HepG2 (cell line): ENCODE data around the gene JMJD8. TPM values are rescaled to one million over a fixed set of nuclear protein-coding genes. Genes with fewer than 3 reads are reported as not detected.

Experiments used
- ADNP ChIP-seq: sonication (generic); formaldehyde crosslinking; IDR thresholded peaks from 2 replicates; pipeline ENCODE4 v1.4.0; 2020; ENCODE audit warnings: missing genetic modification reagents
- ARID2 ChIP-seq: sonication (generic); formaldehyde crosslinking; IDR thresholded peaks from 2 replicates; pipeline ENCODE4 v1.8.1; 2022; ENCODE audit warnings: mild to moderate bottlenecking, missing genetic modification reagents, borderline replicate concordance
- CENPT ChIP-seq: sonication (generic); formaldehyde crosslinking; IDR thresholded peaks from 2 replicates; pipeline ENCODE4 v1.8.0; 2022; ENCODE audit warnings: low read depth, mild to moderate bottlenecking, moderate library complexity, missing genetic modification reagents
- CENPX ChIP-seq: sonication (generic); formaldehyde crosslinking; IDR thresholded peaks from 2 replicates; pipeline ENCODE4 v1.9.0; 2021; ENCODE audit warnings: mild to moderate bottlenecking, missing genetic modification reagents, moderate library complexity
- ELF4 ChIP-seq: sonication (generic); formaldehyde crosslinking; IDR thresholded peaks from 2 replicates; pipeline ENCODE4 v1.5.0; 2020; ENCODE audit warnings: missing genetic modification reagents, mild to moderate bottlenecking, moderate library complexity, borderline replicate concordance
- HNF4G ChIP-seq, 2 experiments: sonication (generic) in 1 of 2; formaldehyde crosslinking in 1 of 2; IDR thresholded peaks; 2 replicates each; pipeline versions ENCODE4 v1.4.0 to v1.6.1; 2011 to 2020; ENCODE audit warnings: borderline replicate concordance in 2 of 2, low read depth in 2 of 2, mild to moderate bottlenecking in 2 of 2, low read length in 1 of 2, missing genetic modification reagents in 1 of 2, moderate library complexity in 1 of 2
- HNRNPH1 ChIP-seq: fragments of 200-400 bp; formaldehyde crosslinking; optimal IDR thresholded peaks from 2 replicates; pipeline ENCODE3; 2017; ENCODE audit warnings: mild to moderate bottlenecking, low read depth, low read length
- KLF13 ChIP-seq: sonication (generic); formaldehyde crosslinking; IDR thresholded peaks from 2 replicates; pipeline ENCODE4 v1.4.0; 2020; ENCODE audit warnings: mild to moderate bottlenecking, missing genetic modification reagents
- MATR3 ChIP-seq: sonication (generic); formaldehyde crosslinking; IDR thresholded peaks from 2 replicates; pipeline ENCODE4 v1.4.0; 2020; ENCODE audit warnings: missing genetic modification reagents
- MED8 ChIP-seq: sonication (generic); formaldehyde crosslinking; IDR thresholded peaks from 2 replicates; pipeline ENCODE4 v1.8.1; 2023; ENCODE audit warnings: mild to moderate bottlenecking, missing genetic modification reagents; ENCODE audit not compliant: insufficient replicate concordance
- POGZ ChIP-seq: sonication (generic); formaldehyde crosslinking; IDR thresholded peaks from 2 replicates; pipeline ENCODE4 v1.4.0; 2020; ENCODE audit warnings: mild to moderate bottlenecking, missing genetic modification reagents
- RXRB ChIP-seq: IDR thresholded peaks from 2 replicates; pipeline ENCODE4 v1.6.1; 2016; ENCODE audit warnings: borderline replicate concordance, missing genetic modification reagents, missing compliant biosample characterization
- ZFX ChIP-seq: sonication (generic); formaldehyde crosslinking; IDR thresholded peaks from 2 replicates; pipeline ENCODE4 v1.4.0; 2020; ENCODE audit warnings: mild to moderate bottlenecking, low read depth, missing genetic modification reagents, moderate library complexity
- ZKSCAN1 ChIP-seq: fragments of 150-350 bp; IDR thresholded peaks from 2 replicates; pipeline ENCODE4 v1.6.1; 2014; ENCODE audit warnings: low read length
- ZNF251 ChIP-seq: sonication (generic); formaldehyde crosslinking; IDR thresholded peaks from 2 replicates; pipeline ENCODE4 v1.9.0; 2021; ENCODE audit warnings: mild to moderate bottlenecking, missing genetic modification reagents
- ZNF430 ChIP-seq: sonication (generic); formaldehyde crosslinking; IDR thresholded peaks from 2 replicates; pipeline ENCODE4 v1.9.0; 2021; ENCODE audit warnings: mild to moderate bottlenecking, missing genetic modification reagents
- ZNF44 ChIP-seq: sonication (generic); formaldehyde crosslinking; IDR thresholded peaks from 2 replicates; pipeline ENCODE4 v1.5.1; 2020; ENCODE audit warnings: mild to moderate bottlenecking, missing genetic modification reagents
- ZNF460 ChIP-seq: sonication (generic); formaldehyde crosslinking; IDR thresholded peaks from 2 replicates; pipeline ENCODE4 v1.5.1; 2020; ENCODE audit warnings: missing genetic modification reagents, mild to moderate bottlenecking, borderline replicate concordance
- ZNF768 ChIP-seq: sonication (generic); formaldehyde crosslinking; IDR thresholded peaks from 2 replicates; pipeline ENCODE4 v1.4.0; 2020; ENCODE audit warnings: missing genetic modification reagents
- ZNF780A ChIP-seq: sonication (generic); formaldehyde crosslinking; IDR thresholded peaks from 2 replicates; pipeline ENCODE4 v1.8.0; 2022; ENCODE audit warnings: mild to moderate bottlenecking, missing genetic modification reagents, moderate library complexity
- polyA plus RNA-seq, 8 experiments: library from polyadenylated mRNA; depleted of rRNA in 3 of 8; stranded (reverse) in 7 of 8; unstranded in 1 of 8; fragments of >200 nt; fragmentation: Illumina TruSeq in 4 of 8; extraction: Trizol in 4 of 8; gene quantifications; 2 replicates each; pipeline versions ENCODE4 v1.2.1 to v1.2.3, GENCODE V29; 2011 to 2016; ENCODE audit warnings: low read depth in 4 of 8, missing spikeins in 1 of 8, mixed read lengths in 1 of 8; ENCODE audit not compliant: insufficient read depth in 1 of 8
- total RNA-seq, 5 experiments: library from RNA; depleted of rRNA; stranded (reverse); fragments of >200 nt; fragmentation: Illumina TruSeq; extraction: Trizol; gene quantifications; 2 replicates each; pipeline ENCODE4 v1.2.3, GENCODE V29; 2016; ENCODE audit warnings: low read depth in 1 of 5
- TF ChIP-seq, protein P1 (sequence below): sonication (generic); formaldehyde crosslinking; conservative IDR thresholded peaks from 2 replicates; pipeline ENCODE4 v1.4.0; 2020; ENCODE audit warnings: missing genetic modification reagents
- TF ChIP-seq, protein P2 (sequence below): sonication (generic); formaldehyde crosslinking; IDR thresholded peaks from 2 replicates; pipeline ENCODE4 v1.4.0; 2020; ENCODE audit warnings: low read depth, mild to moderate bottlenecking, missing genetic modification reagents
- TF ChIP-seq, protein P3 (sequence below): sonication (generic); formaldehyde crosslinking; IDR thresholded peaks from 2 replicates; pipeline ENCODE4 v1.8.0; 2022; ENCODE audit warnings: mild to moderate bottlenecking, missing genetic modification reagents
- TF ChIP-seq, protein P4 (sequence below): sonication (generic); formaldehyde crosslinking; IDR thresholded peaks from 2 replicates; pipeline ENCODE4 v1.9.0; 2021; ENCODE audit warnings: missing genetic modification reagents, mild to moderate bottlenecking, borderline replicate concordance

Gene JMJD8
- total and polyA plus RNA-seq, 2 of the 13 experiments (the other 11 are each of a cell fraction or from before 2014, with no cell fraction given), result 2.6 to 11.8 TPM

DNA sequence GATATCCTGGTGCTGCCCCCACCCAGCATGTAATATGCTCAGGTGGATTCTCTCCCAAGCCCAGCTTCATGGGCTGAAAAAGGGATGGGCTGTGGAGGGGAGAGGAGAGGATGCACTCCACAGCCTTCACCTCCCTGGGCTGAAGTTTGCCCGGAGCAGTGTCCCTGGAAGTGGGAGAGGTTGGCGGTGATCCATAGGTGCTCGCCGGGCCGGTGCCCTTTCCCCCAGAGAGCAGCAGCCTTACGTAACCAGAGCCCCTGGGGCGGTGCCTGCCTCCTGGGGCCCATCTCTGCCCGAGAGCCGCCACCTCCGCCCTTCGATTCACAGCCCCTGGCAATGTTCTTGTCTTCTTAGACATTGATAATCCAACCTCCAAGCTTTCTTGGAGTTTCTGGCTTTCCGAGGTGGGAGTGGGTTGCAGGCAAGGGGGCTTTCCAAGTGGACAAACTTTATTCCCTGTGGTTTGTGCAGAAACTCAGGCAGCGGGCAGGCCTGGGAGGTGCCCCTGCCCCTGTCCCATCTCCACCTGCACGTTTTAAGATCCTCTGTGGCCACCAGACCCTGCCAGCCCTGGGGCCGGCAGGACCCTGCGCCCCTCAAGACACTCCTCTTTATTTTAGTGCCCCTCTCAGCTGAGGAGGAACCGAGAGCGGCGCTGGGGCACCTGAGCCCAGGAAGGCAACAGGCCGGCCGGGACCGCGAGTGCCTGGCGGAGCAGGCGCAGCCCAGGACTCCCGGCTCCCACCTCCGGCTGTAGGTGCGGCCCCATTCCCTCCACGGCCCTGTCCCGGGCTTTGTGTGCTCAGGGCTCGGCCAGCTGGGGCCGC, 38.1 kb downstream of the JMJD8 start (continued):
- no peak for TF ChIP-seq ZKSCAN1
- no peak for TF ChIP-seq ELF4 (CRISPR knock-in tag)
- no peak for TF ChIP-seq MATR3
- TF ChIP-seq ZNF780A (CRISPR knock-in tag), result no peak
- peak; percentile 100 for TF ChIP-seq RXRB (CRISPR knock-in tag)
- no peak for TF ChIP-seq POGZ (CRISPR knock-in tag)
- peak; percentile 45; the same call in 1 of the 2 replicates for TF ChIP-seq HNF4G (IDR thresholded peaks at IDR 0.05; ENCODE audit: borderline replicate concordance, low read depth, low read length)
- TF ChIP-seq HNF4G (CRISPR knock-in tag; IDR thresholded peaks at IDR 0.05; ENCODE audit: borderline replicate concordance, low read depth), result no peak
- no peak for TF ChIP-seq CENPX (CRISPR knock-in tag)
- no peak for TF ChIP-seq ZNF460 (CRISPR knock-in tag)
- TF ChIP-seq, protein P1, sequence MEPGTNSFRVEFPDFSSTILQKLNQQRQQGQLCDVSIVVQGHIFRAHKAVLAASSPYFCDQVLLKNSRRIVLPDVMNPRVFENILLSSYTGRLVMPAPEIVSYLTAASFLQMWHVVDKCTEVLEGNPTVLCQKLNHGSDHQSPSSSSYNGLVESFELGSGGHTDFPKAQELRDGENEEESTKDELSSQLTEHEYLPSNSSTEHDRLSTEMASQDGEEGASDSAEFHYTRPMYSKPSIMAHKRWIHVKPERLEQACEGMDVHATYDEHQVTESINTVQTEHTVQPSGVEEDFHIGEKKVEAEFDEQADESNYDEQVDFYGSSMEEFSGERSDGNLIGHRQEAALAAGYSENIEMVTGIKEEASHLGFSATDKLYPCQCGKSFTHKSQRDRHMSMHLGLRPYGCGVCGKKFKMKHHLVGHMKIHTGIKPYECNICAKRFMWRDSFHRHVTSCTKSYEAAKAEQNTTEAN (CRISPR knock-in tag), result no peak
- TF ChIP-seq HNRNPH1, result peak; percentile 70
- TF ChIP-seq, protein P2, sequence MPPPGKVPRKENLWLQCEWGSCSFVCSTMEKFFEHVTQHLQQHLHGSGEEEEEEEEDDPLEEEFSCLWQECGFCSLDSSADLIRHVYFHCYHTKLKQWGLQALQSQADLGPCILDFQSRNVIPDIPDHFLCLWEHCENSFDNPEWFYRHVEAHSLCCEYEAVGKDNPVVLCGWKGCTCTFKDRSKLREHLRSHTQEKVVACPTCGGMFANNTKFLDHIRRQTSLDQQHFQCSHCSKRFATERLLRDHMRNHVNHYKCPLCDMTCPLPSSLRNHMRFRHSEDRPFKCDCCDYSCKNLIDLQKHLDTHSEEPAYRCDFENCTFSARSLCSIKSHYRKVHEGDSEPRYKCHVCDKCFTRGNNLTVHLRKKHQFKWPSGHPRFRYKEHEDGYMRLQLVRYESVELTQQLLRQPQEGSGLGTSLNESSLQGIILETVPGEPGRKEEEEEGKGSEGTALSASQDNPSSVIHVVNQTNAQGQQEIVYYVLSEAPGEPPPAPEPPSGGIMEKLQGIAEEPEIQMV (CRISPR knock-in tag), result peak; percentile 4; the same call in 1 of the 2 replicates
- no peak for TF ChIP-seq CENPT (CRISPR knock-in tag)
- TF ChIP-seq, protein P3, sequence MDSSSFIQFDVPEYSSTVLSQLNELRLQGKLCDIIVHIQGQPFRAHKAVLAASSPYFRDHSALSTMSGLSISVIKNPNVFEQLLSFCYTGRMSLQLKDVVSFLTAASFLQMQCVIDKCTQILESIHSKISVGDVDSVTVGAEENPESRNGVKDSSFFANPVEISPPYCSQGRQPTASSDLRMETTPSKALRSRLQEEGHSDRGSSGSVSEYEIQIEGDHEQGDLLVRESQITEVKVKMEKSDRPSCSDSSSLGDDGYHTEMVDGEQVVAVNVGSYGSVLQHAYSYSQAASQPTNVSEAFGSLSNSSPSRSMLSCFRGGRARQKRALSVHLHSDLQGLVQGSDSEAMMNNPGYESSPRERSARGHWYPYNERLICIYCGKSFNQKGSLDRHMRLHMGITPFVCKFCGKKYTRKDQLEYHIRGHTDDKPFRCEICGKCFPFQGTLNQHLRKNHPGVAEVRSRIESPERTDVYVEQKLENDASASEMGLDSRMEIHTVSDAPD, result no peak
- TF ChIP-seq ADNP (CRISPR knock-in tag), result no peak
- no peak for TF ChIP-seq KLF13 (CRISPR knock-in tag)
- TF ChIP-seq MED8 (CRISPR knock-in tag), result no peak
- peak; percentile 35; the same call in 1 of the 2 replicates for TF ChIP-seq ZNF768 (CRISPR knock-in tag)
- peak; percentile 60; the same call in 1 of the 2 replicates for TF ChIP-seq ZNF430
- no peak for TF ChIP-seq ARID2 (CRISPR knock-in tag)
- no peak for TF ChIP-seq ZNF44 (CRISPR knock-in tag)
- no peak for TF ChIP-seq ZNF251 (CRISPR knock-in tag)
- TF ChIP-seq, protein P4, sequence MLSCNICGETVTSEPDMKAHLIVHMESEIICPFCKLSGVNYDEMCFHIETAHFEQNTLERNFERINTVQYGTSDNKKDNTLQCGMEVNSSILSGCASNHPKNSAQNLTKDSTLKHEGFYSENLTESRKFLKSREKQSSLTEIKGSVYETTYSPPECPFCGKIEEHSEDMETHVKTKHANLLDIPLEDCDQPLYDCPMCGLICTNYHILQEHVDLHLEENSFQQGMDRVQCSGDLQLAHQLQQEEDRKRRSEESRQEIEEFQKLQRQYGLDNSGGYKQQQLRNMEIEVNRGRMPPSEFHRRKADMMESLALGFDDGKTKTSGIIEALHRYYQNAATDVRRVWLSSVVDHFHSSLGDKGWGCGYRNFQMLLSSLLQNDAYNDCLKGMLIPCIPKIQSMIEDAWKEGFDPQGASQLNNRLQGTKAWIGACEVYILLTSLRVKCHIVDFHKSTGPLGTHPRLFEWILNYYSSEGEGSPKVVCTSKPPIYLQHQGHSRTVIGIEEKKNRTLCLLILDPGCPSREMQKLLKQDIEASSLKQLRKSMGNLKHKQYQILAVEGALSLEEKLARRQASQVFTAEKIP (CRISPR knock-in tag), result no peak
- peak; percentile 60 for TF ChIP-seq ZFX (CRISPR knock-in tag)
